Activated effector memory CD4-positive, alpha-beta T cell treated with Interleukin-2 at 50 U/mL for 16 hours (primary cell): ENCODE results near the gene FAM24B.
"Not testable (repeated sequence)": the region's sequence is repeated elsewhere in the genome, so short reads cannot be mapped to it uniquely, and the experiment has no call there.

Source experiments
- DNase-seq: peaks from one replicate; pipeline ENCODE4 v3.0.0-alpha.2; 2020

The FAM24B gene

GRCh38 chr10:122879339-122880273, at the start of gene FAM24B:
Gene FAM24B (minus strand): TSS chr10:122879581. CDS start chr10:122850515, 29,066 bp downstream.
- peak; percentile 90 for DNase-seq

GRCh38 chr10:122915700-122916099, 36.3 kb upstream of the FAM24B start:
- no peak for DNase-seq

GRCh38 chr10:122911889-122912484, 32.6 kb upstream of the FAM24B start:
- peak; percentile 15 for DNase-seq

GRCh38 chr10:122910310-122910709, 30.9 kb upstream of the FAM24B start, which contains the start of gene FAM24A:
Gene FAM24A (plus strand): TSS chr10:122910610. CDS start chr10:122911635, 1,025 bp downstream.
- DNase-seq = no peak

GRCh38 chr10:122903861-122904260, 24.5 kb upstream of the FAM24B start:
- DNase-seq = not testable (repeated sequence)

- DNase-seq = no peak
These were observed 15.0 kb upstream of the FAM24B start for GRCh38 chr10:122894261-122894944.

GRCh38 chr10:122884166-122884565, 4.8 kb upstream of the FAM24B start:
- no peak for DNase-seq

- DNase-seq = no peak
These were observed 3.4 kb upstream of the FAM24B start for GRCh38 chr10:122882766-122883165.

- DNase-seq = no peak
These were observed 512 bp downstream of the FAM24B start for GRCh38 chr10:122878799-122879338.

GRCh38 chr10:122877264-122877663, 2.1 kb downstream of the FAM24B start:
- DNase-seq = no peak

GRCh38 chr10:122876467-122876855, 2.9 kb downstream of the FAM24B start:
- no peak for DNase-seq

- no peak for DNase-seq
These were observed 3.4 kb downstream of the FAM24B start for GRCh38 chr10:122875843-122876466.

- DNase-seq = not testable (repeated sequence)
These were observed 7.4 kb downstream of the FAM24B start for GRCh38 chr10:122871947-122872346.

- DNase-seq = not testable (repeated sequence)
These were observed 10.6 kb downstream of the FAM24B start for GRCh38 chr10:122868768-122869167.

- DNase-seq = not testable (repeated sequence)
These were observed 12.5 kb downstream of the FAM24B start for GRCh38 chr10:122866757-122867482.

GRCh38 chr10:122864901-122865300, 14.5 kb downstream of the FAM24B start:
- DNase-seq = no peak

GRCh38 chr10:122864194-122864592, 15.2 kb downstream of the FAM24B start:
- no peak for DNase-seq

- no peak for DNase-seq
These were observed 15.9 kb downstream of the FAM24B start for GRCh38 chr10:122863216-122864193.

GRCh38 chr10:122861711-122862161, 17.6 kb downstream of the FAM24B start:
- DNase-seq = no peak

- no peak for DNase-seq
These were observed 19.9 kb downstream of the FAM24B start for GRCh38 chr10:122859527-122859926.
